Rectal smooth muscle tissue (tissue), 1 donor: ENCODE results near the gene ABCB9.

Experiments
- H3K27ac ChIP-seq: one replicate; pipeline ENCODE4 v1.7.0; 2013; ENCODE audit warnings: low read depth, low read length, inconsistent platforms
- H3K27me3 ChIP-seq: one replicate; pipeline ENCODE4 v1.7.0; 2013; ENCODE audit warnings: low read length; ENCODE audit not compliant: control insufficient read depth, insufficient read depth
- H3K36me3 ChIP-seq: one replicate; pipeline ENCODE4 v1.7.0; 2013; ENCODE audit warnings: low read length; ENCODE audit not compliant: control insufficient read depth, insufficient read depth
- H3K4me1 ChIP-seq: one replicate; pipeline ENCODE4 v1.7.0; 2013; ENCODE audit warnings: low read length; ENCODE audit not compliant: control insufficient read depth, insufficient read depth
- H3K4me3 ChIP-seq: one replicate; pipeline ENCODE4 v1.7.0; 2013; ENCODE audit warnings: low read length
- H3K9ac ChIP-seq: one replicate; pipeline ENCODE4 v1.7.0; 2013; ENCODE audit warnings: low read length

Gene ABCB9

DNA sequence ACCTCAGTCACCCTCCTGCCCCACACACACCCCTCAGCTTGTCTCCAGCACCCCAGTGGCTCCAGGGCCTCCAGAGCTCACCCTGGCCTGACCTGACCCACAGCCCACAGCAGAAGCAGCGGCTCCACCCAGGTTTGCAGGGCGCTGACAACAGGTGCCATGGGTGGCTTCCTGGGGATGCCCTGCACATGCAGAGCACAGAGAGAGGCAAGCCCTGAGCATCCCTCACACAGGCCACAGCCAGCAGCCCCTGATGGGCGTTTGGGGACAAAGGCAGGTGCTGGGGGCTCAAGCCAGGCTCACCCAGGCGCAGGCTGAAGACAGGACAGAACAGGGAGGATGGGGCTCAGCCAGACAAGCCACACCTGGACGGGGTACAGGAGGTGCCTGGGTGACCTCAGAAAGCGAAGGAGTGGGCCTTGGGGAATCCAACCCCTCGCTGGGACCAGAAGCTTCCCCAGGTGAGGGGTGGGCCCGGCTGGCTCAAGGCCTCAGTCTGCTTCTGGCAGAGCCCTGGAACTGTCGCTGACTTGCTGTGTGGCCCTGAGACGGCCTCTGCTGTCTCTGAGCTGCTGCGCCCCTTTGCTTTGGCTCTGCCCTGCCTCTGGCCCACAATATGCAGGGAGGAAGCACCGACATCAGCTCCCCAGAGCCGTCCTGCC, 24.8 kb upstream of the ABCB9 start:
- no peak overlapping the region for H3K4me3 ChIP-seq
- no peak overlapping the region for H3K9ac ChIP-seq
- H3K27me3 ChIP-seq = no peaks in the 10 kb centered on the region
- H3K36me3 ChIP-seq = no peaks in the 10 kb centered on the region
- no peak overlapping the region for H3K27ac ChIP-seq
- no peaks in the 10 kb centered on the region for H3K4me1 ChIP-seq

DNA sequence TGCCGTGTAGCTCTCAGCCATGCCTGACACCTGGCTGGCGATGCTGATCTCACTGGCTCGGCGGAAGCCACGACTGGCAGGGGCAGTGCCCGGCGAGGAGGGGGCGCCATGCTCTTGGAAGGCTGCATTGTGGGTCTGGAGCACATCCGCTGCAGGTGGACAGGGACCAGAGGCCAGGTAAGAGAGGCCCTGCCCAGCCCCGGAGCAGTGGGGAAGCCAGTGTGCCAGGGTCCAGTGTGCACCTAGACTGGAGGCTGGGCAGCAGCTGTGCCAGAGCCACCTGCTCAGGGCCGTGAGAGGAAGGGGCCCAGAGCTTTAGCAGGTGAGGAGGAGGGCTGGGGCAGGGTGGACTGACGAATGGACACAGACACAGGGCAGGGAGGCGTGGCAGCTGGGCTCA, 24.3 kb upstream of the ABCB9 start:
- Histone ChIP-seq H3K9ac (no peak overlapping the region), H3K4me1 (no peaks in the 10 kb centered on the region), H3K4me3 (no peak overlapping the region), H3K27ac (no peak overlapping the region), H3K36me3 (no peaks in the 10 kb centered on the region), H3K27me3 (no peaks in the 10 kb centered on the region)

DNA sequence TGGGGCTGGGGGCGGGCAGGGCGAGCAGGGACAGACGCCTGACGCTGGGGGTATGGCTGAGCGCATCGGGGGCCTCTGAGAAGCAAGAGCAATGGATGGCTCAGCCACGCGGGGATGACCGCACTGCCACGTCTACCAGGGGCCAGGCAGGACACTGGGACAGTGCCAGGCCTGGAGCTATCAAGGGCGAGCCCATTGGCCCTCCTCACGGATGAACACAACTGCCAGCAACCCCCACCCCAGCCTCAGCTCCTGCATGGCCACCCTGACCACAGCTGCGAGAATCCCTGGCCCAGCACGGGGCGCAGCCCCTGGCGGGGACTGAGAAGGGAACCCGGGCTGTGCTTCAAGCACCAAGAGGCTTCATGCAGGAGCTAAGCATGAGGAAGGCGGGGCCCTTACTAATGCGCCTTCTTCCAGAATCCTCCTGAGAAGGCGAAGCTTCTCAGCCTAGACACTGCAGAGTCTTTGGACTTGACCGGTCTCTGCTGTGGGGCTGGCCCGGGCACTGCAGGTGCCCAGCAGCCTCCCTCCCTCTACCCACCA, 23.7 kb upstream of the ABCB9 start:
- no peak overlapping the region for H3K9ac ChIP-seq
- H3K27me3 ChIP-seq = no peaks in the 10 kb centered on the region
- H3K4me3 ChIP-seq = no peak overlapping the region
- no peak overlapping the region for H3K27ac ChIP-seq
- H3K36me3 ChIP-seq = no peaks in the 10 kb centered on the region
- no peaks in the 10 kb centered on the region for H3K4me1 ChIP-seq

DNA sequence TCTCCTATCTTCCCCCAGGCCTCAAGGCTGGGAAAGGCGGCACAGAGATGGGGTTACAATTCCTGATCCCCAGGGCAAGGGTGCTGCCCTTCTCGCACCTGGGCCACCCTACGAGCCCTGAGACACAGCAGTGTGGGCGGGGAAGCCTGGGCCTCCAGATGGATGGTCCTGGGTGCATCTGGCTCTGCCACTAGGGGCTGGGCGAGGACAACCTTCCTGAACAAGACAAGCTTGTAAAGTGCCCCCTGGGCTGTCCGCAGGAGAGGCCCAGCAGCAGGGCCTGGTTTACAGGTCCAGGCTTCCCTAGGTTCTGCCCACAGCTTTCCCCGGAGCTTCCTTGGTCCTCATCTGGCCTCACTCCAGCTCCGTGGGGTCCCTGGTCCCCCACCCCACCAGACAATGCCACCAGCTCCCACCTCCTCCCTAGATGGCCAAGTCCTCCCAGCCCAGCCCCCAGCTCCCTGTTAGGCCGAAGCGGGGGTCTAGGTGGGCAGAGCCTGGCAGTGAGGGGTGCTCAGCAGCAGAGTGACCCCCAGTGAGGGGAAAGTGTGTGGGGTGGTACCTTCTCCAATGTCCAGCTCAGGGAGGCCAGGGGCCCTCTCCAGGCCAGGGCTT, 23.1 kb upstream of the ABCB9 start:
- no peak overlapping the region for H3K27ac ChIP-seq
- H3K36me3 ChIP-seq = no peaks in the 10 kb centered on the region
- no peaks in the 10 kb centered on the region for H3K4me1 ChIP-seq
- no peaks in the 10 kb centered on the region for H3K27me3 ChIP-seq
- no peak overlapping the region for H3K9ac ChIP-seq
- H3K4me3 ChIP-seq = no peak overlapping the region

DNA sequence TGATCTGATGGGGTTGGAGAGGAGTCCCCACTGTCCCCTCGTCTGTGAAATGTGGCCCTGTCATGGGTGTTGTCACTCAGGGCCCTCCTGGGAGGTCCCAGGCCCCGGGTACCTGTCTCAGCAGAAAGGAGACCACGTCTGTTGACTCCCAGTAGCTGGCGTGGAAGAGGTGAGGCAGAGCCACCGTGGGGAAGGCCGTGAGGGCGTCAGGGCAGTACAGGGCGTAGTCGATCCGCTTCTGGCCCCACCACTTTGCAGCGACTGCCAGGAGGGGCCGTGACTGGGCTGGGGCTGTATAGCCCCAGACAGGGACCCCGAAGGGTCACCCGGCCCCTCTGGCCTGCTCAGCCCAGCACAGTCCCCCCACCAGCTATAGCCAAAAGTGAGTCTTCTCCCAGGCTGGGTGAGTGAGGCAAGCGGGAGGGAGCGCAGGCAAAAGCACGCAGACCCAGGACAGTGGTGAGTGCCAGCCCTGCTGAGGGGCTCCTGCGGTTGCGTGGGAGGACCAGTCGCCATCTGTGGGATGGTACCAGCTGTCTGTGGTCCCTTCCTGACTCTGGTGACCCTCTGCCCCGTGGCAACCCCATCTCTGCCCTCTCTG, 22.4 kb upstream of the ABCB9 start:
- Histone ChIP-seq H3K27ac (no peak overlapping the region), H3K36me3 (no peaks in the 10 kb centered on the region), H3K4me1 (no peaks in the 10 kb centered on the region), H3K4me3 (no peak overlapping the region), H3K27me3 (no peaks in the 10 kb centered on the region), H3K9ac (no peak overlapping the region)

DNA sequence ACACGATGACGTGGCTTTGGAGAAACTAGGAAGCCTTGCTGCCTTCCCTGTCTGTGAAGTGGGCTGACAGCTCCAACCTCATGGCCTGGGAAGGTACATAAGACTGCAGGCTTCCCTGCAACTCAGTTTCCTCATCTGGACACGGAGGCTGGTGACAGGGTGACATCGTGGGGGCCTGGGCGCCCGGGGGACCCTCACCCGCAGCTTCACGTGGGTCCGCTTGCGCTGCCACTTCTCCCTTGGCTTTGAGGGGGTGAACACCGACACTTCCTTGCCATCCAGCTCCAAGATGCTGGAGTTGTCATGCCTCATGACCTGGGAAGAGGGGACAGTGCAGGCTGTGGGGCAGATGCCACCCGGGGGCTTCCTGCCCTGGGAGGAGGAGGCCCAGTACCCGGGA, 21.8 kb upstream of the ABCB9 start:
- peaks cover 3% of the 10 kb centered on the region for H3K36me3 ChIP-seq

DNA sequence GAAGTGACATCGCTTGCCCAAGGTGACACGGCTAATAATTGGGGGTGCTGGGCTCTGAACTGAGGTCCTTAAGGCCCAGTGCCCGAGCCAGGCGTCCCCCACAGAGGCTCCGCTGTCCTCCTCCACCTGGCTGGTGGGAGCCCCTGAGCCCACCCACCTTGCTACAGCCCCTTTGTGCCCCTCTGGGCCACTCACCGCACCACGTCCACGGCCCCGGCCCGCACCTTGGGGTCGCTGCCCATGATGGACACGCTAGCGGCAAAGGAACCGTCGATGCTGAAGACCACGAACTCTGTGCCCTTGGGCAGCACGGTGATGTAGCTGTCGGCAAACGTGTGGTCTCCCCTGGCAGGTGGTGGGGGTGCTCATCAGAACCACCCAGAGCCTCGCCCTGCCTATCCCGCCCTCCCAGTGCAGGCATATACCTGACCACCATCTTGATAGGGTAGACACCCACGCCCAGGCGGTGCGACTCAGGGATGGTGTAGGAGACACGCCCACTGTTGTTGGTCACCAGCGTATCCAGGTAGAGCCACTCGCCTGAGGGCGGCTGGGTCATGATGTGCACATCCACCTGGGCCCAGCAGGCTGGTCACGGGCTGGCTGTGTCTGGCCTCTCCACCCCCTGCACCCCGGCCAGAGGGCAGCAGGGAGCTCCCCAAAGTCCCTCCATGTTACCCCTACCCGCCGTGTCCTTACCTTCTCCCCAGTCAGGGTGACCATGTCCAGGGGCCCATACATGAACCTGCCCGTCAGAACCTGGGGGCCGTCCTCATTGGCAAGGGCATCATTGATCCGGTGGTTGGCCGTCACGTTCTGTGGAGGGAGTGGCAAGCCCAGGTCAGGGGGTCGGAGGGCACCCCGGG, 21.1 kb upstream of the ABCB9 start:
- no peak overlapping the region for H3K9ac ChIP-seq
- peaks cover 3% of the 10 kb centered on the region for H3K4me1 ChIP-seq
- no peak overlapping the region for H3K27ac ChIP-seq
- no peaks in the 10 kb centered on the region for H3K27me3 ChIP-seq
- H3K4me3 ChIP-seq = no peak overlapping the region
- peaks cover 6% of the 10 kb centered on the region for H3K36me3 ChIP-seq

More for the DNA sequence above, 21.8 kb upstream of the ABCB9 start:
- Histone ChIP-seq H3K4me3 (no peak overlapping the region), H3K4me1 (peaks cover 3% of the 10 kb centered on the region), H3K27ac (no peak overlapping the region), H3K27me3 (no peaks in the 10 kb centered on the region), H3K9ac (no peak overlapping the region)

DNA sequence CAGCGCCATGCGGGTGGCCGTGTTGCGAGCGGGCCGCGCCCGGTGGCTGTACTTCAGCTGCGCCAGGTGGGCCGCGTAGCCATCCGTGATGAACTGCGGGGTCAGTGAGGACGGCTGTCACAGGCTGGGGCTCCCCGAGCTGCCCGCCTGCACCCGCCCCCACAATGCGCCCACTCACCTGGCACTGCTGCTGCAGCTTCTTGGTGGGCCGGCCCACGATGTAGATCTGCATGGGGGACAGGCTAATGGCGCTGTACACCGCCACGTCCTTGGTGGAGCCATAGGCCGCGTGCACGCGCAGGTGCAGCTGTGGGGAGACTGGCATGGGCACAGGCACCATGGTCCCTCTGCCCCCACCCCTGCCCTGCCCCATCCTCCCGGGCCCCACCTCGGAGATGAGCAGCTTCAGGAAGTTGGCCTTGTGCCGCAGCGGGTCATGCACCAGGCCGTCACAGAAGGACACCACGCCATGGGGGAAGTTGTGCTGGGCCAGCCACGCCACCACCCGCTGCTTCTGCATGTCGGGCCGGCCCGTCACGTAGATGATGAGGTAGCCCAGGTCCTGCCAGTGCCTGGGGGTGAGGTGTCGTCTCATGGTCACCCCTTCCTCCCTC, 20.1 kb upstream of the ABCB9 start:
- H3K9ac ChIP-seq = no peak overlapping the region
- H3K4me3 ChIP-seq = no peak overlapping the region
- H3K27ac ChIP-seq = no peak overlapping the region
- peaks cover 8% of the 10 kb centered on the region for H3K36me3 ChIP-seq
- peaks cover 11% of the 10 kb centered on the region for H3K4me1 ChIP-seq
- no peaks in the 10 kb centered on the region for H3K27me3 ChIP-seq

DNA sequence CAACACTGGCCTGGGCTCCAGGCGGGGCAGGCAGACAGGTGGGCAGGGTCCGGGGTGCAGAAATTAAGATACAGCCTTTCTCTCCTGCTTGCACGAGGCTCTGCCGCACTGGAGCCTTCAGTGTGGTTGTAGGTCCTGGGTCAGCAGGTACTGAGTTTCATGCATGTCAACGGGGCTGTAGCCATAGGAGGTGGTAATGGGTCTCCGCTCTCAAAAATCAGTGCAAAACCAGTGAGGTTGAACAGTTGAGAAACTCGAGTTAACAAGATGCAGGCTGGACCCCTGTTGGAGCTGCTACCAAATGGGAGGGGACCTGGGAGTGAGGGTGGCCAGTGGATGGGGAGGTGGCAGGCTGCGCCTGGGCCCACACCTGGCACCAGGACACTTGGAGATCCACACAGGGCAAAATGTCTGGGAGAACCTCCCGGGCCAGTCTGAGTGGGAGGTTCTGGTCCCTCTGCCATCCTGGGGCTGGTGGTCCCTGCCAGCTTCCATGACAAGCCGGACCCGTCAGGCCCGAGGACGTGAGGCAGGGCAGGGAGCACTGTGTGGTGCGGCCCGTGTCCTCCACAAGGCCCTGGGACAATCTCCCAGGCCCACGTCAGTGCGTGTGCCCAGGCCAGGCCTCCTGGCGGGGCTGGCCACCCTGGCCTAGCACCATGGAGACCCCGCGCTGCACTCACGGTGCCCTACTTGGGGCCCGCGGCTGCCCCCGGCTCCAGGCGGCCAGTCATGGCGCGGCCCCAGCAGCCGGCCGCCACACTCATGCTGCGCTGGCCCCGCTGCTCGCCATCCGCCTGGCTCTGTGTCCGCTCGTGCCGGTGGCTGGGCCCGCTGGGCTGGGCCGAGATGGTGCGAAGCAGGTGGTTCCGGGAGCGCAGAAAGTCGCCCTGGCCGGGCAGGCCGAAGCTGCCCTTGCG, 19.3 kb upstream of the ABCB9 start:
- no peak overlapping the region for H3K27ac ChIP-seq
- H3K9ac ChIP-seq = no peak overlapping the region
- H3K4me1 ChIP-seq = peaks cover 12% of the 10 kb centered on the region
- no peak overlapping the region for H3K4me3 ChIP-seq
- no peaks in the 10 kb centered on the region for H3K27me3 ChIP-seq
- peaks cover 8% of the 10 kb centered on the region for H3K36me3 ChIP-seq

DNA sequence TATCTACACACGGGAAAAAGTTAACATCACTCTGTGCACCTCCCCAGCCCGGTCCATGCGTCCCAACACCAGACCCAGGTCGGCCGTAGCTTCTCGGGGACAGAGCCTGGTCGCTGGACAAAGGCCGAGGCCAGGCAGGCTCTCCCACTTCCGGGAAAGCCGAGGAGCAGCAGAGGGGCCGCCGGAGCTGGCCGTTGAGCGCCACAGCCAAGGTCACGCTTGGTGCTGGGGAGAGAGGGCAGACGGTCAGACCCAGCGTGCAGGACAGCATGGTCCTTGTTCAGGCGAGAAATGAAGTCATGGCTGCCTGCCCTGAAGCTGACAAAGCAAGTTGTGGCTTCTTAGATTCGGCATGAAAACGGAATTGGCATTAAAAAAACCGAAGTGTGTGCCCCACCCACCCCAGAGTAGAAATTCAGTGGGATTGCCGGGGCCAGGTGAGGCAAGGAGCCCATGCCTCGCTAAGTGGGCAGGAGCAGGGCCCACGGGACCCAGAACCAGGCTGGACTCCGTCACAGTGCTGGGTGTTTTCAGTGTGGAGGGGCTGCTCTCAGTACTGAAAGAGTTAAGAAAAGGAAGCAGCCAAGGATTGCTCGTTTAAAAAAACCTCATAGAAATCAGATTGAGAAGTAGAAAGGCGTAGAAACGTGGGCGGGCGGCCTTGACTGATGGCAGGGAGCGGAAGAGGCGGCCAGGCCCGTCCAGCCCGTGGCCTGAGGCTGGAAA, 18.5 kb upstream of the ABCB9 start:
- no peak overlapping the region for H3K9ac ChIP-seq
- H3K27me3 ChIP-seq = no peaks in the 10 kb centered on the region
- H3K36me3 ChIP-seq = peaks cover 8% of the 10 kb centered on the region
- H3K27ac ChIP-seq = peak overlapping the region; percentile 12
- no peak overlapping the region for H3K4me3 ChIP-seq
- peaks cover 12% of the 10 kb centered on the region for H3K4me1 ChIP-seq
